Middle frontal gyrus (tissue), 1 donor: ENCODE results near the gene GLIPR2.
"Not testable (repeated sequence)": the region's sequence is repeated elsewhere in the genome, so short reads cannot be mapped to it uniquely, and the experiment has no call there.

ENCODE experiments used
- DNase-seq: peaks from one replicate; pipeline ENCODE4 v3.0.0-alpha.2; 2015; ENCODE audit warnings: low spot score; ENCODE audit errors: extremely low spot score

GLIPR2 gene

GRCh38 chr9:36136272-36136893 is at the start of gene GLIPR2:
GLIPR2 (plus strand) TSS chr9:36136733; CDS start chr9:36136779, 46 bp downstream.
- DNase-seq, result peak; percentile 50

GRCh38 chr9:36087054-36087453 is 49.5 kb upstream of the GLIPR2 start:
- not testable (repeated sequence) for DNase-seq

GRCh38 chr9:36088020-36088419 is 48.5 kb upstream of the GLIPR2 start:
- no peak for DNase-seq

- DNase-seq, result no peak
Measured at GRCh38 chr9:36091026-36091953, 45.2 kb upstream of the GLIPR2 start.

- DNase-seq, result no peak
Measured at GRCh38 chr9:36092014-36092413, 44.5 kb upstream of the GLIPR2 start.

- no peak for DNase-seq
Measured at GRCh38 chr9:36092509-36093215, 43.9 kb upstream of the GLIPR2 start.

- no peak for DNase-seq
Measured at GRCh38 chr9:36093384-36093783, 43.1 kb upstream of the GLIPR2 start.

GRCh38 chr9:36099718-36100117 is 36.8 kb upstream of the GLIPR2 start:
- no peak for DNase-seq

- no peak for DNase-seq
Measured at GRCh38 chr9:36100532-36100931, 36.0 kb upstream of the GLIPR2 start.

GRCh38 chr9:36101916-36102741 is 34.4 kb upstream of the GLIPR2 start:
- no peak for DNase-seq

GRCh38 chr9:36102742-36103495 is 33.6 kb upstream of the GLIPR2 start:
- peak; percentile 46 for DNase-seq

GRCh38 chr9:36109071-36109470 is 27.5 kb upstream of the GLIPR2 start:
- DNase-seq, result no peak

GRCh38 chr9:36110434-36110833 is 26.1 kb upstream of the GLIPR2 start:
- no peak for DNase-seq

GRCh38 chr9:36112516-36112915 is 24.0 kb upstream of the GLIPR2 start:
- DNase-seq, result no peak

GRCh38 chr9:36113999-36114398 is 22.5 kb upstream of the GLIPR2 start:
- no peak for DNase-seq

- DNase-seq, result no peak
Measured at GRCh38 chr9:36116593-36116992, 19.9 kb upstream of the GLIPR2 start.

- DNase-seq, result no peak
Measured at GRCh38 chr9:36118201-36118600, 18.3 kb upstream of the GLIPR2 start.

GRCh38 chr9:36118706-36119105 is 17.8 kb upstream of the GLIPR2 start:
- DNase-seq, result no peak

GRCh38 chr9:36119476-36119875 is 17.1 kb upstream of the GLIPR2 start:
- DNase-seq, result no peak

GRCh38 chr9:36120705-36121104 is 15.8 kb upstream of the GLIPR2 start:
- no peak for DNase-seq
